GM19351 (cell line): ENCODE measurements around the gene OR4C15.

ENCODE experiments used
- ATAC-seq: cut with Tn5 transposase; IDR thresholded peaks from one replicate; pipeline ENCODE4 v1.9.1; 2021; ENCODE audit warnings: mild to moderate bottlenecking, moderate library complexity; ENCODE audit not compliant: unreplicated experiment

The OR4C15 gene

GRCh38 chr11:55554169-55554568, at the start of gene OR4C15:
TSS of gene OR4C15 (plus strand) at chr11:55554469. CDS start at chr11:55554469, 0 bp downstream.
- ATAC-seq = no peak

- ATAC-seq = no peak
Measured at GRCh38 chr11:55571828-55572227, 17.6 kb downstream of the OR4C15 start, which contains the start of gene OR4C16. TSS of gene OR4C16 (plus strand) at chr11:55572128. CDS start at chr11:55572128, 0 bp downstream.

GRCh38 chr11:55572548-55572947, 18.3 kb downstream of the OR4C15 start:
- no peak for ATAC-seq
